Forelimb muscle (tissue), 1 donor: ENCODE results near the gene TXNRD2. TPM values are rescaled to one million over a fixed set of nuclear protein-coding genes. Genes with fewer than 3 reads are reported as not detected.
"Not testable (repeated sequence)": the region's sequence is repeated elsewhere in the genome, so short reads cannot be mapped to it uniquely, and the experiment has no call there.

Experiments
- DNase-seq: peaks from one replicate; pipeline ENCODE4 v3.0.0-alpha.2; 2013; ENCODE audit warnings: low read depth
- polyA plus RNA-seq: library from polyadenylated mRNA; unstranded; fragments of 120-200 nt; gene quantifications from one replicate; pipeline ENCODE4 v1.2.1, GENCODE V29; 2013; ENCODE audit not compliant: insufficient read length

Gene TXNRD2
- polyA plus RNA-seq, 1 donor, result 19.1 TPM

- DNase-seq, result no peak
Observed at GRCh38 chr22:19846620-19847344, 94.8 kb downstream of the TXNRD2 start.

GRCh38 chr22:19845054-19845722 is 96.4 kb downstream of the TXNRD2 start:
- DNase-seq, result no peak

DNA sequence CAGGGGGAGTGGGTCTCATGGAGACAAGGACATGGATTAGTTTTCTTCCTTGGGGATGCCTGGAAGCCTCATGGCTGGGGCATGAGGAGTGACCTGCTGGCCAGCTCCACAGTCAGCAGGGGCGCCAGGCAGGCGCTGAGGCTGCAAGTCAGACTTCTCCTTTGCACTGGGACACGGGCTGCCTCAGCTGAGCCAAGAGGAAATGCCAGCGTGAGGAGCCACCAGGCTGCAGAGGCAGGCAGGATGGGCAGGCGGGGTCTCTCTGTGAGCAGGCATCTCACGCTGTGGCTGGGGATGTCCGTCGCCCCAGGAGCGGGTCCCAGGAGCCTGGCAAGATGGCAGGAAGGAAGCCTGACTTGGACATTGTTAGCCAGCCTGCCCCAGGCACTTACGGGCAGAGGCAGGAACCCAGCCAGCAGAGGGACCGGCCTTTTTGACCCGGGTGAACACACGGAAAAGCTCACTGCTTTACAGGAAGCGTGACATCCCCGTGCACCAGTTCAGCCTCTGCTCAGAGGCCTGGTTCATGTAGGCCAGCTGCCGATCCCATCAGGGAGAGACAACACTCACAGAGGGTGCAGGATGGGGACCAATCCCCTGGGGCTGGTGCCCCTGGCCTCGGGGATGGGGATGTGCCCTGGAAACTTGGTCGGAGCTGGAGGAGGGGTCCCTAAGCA is 97.1 kb downstream of the TXNRD2 start:
- DNase-seq, result no peak

DNA sequence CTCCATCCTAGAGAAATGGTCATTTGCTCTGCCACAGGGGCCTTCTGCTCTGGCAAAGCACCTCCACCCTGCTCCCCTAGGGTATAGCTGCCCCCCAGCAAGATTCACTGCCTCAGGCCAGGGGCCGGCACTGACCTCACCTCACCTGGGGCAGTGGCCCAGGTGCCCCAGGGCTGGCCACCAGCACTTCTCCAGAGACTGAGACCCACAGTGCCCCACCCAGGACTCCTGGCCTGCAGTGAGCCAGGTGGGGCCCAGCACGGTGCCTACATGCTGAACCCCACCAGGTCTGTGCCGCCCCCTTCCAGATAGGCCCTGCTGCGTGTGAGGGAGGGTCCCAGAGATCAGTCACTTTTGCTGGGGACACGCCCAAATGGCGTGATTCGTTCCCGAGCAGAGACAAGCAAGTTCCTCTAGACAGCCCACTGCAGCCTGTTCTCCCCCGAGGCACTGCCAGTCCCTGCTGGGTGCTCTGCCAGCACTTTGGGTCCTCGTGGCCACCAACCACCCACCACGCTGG is 97.7 kb downstream of the TXNRD2 start:
- no peak for DNase-seq

DNA sequence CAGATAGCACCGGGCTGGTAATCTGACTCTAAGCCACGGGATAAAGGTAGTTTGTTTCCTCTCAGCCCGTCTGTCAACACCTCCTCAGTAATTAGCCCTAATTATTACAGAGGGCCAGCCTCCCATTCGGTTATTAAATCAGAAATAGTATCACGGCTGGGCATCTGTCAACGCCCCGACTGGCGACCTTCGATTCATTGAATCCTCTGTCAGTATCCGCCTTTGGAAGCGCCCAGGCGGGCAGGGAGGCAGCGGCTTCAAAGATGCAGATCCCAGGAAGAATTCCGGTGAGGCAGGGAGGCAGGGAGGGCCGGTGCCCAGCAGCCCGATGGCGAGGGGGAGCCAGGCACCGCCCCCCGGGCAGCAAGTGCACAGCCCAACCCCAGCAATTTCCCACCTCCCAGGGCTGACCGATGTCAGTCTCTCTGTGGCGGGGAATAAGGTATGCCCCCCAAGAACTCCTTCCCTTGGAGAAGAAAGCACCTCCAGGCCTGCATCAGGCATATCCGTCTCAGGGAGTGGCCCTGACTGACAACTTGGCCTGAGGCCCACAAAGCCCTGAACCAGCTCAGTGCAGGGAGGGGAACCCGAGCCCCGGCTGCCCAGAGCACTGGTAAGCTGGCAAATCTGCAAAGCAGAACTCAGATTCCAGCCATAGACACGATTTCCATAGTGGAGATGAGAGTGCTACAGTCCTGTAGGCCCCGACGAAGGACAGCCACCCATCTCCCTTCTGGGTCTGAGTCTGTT is 98.3 kb downstream of the TXNRD2 start:
- no peak for DNase-seq

GRCh38 chr22:19842393-19843106 is 99.1 kb downstream of the TXNRD2 start:
- DNase-seq, result no peak

DNA sequence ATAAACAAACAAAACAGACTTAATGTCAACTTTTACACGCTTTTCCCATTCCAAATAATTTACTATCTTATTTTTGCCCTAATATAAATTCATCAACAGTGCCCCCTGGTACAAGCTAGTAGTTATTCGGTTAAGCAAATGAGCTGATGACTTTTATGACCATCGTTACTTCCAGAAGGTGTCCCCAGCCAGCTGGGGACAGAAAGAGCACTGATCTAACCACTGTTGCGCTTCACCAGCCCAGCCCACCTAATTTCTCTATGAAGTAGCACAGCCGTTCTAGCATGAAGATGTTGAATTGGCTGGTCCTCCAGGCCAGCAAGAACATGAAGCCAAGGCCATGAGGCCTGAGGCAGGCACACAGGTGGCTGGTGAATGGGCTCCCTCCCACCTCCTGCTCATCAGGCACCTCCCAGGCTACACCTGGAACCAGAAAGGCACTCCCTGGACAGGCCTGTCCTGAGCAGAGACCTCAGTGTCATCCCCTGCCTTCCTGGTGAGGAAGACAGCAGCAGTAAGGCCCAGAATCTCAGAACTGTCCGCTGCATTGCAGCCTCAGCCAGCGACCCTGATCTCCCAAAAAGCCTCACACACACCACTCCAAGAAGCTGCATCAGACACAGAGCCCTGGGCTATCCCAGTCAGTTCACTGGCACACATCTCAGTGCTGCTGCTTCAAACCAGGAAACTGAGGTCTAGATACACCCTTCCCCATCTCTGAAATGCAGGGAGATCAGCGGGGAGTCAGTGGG is 99.8 kb downstream of the TXNRD2 start:
- DNase-seq, result no peak

DNA sequence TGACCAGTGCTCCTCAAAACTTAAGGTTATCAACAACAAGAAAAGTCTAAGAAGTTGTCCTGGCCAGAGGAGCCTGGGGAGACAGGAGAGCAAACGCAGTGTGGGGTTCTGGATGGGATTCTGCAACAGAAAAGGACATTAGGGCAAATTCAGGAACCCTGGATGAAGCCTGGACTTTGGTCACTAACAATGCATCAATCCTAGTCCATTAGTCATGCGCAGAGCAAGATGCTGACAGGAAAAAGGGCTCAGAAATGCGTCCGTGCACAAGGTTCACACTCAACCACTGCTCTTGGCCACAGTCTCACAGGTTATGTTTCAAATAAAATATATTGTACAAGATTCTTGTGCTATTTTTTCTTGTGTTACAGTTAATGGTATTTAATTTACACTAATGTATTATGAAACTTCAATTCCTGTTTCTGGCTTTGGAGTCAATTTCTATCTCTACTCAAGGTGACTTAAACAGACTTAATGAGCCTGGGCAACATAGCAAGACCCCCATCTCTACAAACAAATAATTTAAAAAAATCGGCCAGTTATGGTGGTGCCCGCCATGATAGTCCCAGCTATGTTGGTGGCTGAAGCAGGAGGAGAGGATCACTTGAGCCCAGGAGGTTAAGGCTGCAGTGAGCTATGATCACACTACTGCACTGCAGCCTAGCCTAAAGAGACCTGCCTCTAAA is 100.5 kb downstream of the TXNRD2 start:
- DNase-seq, result no peak

DNA sequence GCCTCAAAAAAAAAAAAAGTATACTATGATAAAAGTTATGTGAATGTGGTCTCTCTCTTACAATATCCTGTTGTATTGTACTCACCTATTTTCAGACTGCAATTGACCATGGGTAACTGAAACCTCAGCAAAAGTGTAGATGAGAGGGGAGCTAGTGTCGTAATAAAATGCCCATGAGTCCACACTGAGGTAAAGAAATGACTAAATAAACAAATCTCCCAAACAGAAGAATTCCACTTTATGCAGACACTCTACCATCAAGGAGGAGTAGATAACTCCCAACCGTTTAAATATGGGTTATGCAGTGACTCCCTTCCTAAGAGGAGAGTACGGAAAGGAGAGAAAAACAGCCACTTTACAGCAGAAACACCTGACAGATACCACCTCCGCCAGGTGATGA is 101.6 kb downstream of the TXNRD2 start:
- DNase-seq, result no peak

- DNase-seq, result no peak
Observed at GRCh38 chr22:19837915-19838314, 103.7 kb downstream of the TXNRD2 start.

- no peak for DNase-seq
Observed at GRCh38 chr22:19836512-19836911, 105.1 kb downstream of the TXNRD2 start.

GRCh38 chr22:19834599-19834998 is 107.0 kb downstream of the TXNRD2 start:
- DNase-seq, result no peak

- DNase-seq, result not testable (repeated sequence)
Observed at GRCh38 chr22:19833327-19833726, 108.3 kb downstream of the TXNRD2 start.

DNA sequence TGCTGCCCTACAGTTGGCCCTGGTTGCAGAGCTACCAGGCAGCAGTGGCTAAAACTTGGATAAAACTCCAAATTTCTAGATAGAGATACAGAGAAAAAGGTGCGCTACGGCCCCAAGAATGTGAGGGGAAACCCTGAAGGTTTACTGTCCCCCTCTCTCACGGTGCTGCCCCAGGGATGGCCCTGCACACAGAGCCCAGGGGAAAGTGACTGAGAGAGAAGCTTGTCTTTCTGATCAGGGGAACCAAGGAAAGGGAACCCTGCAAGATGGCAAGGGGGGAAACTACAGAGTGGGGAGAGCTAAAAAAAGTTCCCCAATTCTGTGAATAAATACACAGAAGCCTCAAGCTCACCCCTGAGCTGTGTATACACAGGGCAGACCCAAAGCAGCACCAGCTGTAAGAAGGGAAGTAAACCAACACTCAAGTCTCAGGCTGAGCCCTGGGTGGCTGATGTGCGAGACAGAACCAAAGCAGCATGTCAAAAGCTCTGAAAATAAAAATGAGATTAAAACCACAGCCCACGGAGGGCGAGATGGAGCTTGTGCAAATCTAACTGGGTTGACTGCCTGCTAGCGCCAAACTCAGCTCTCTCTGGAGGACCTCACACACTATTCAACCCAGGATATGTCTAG is 109.0 kb downstream of the TXNRD2 start:
- DNase-seq, result no peak

- not testable (repeated sequence) for DNase-seq
Observed at GRCh38 chr22:19831979-19832378, 109.6 kb downstream of the TXNRD2 start.

DNA sequence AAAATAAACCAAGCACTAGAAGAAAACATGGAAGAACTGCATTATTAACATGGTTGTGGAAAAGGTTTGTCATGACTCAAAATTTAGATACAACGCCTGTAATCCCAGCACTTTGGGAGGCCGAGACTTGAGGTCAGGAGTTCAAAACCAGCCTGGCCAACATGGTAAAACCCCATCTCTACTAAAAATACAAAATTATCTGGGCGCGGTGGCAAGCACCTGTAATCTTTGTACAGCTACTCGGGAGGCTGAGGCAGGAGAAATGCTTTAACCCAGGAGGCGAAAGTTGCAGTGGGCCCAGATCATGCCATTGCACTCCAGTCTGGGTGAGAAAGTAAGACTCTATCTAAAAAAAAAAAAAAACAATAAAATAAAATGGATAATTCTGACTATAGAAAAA is 110.6 kb downstream of the TXNRD2 start:
- DNase-seq, result no peak

DNA sequence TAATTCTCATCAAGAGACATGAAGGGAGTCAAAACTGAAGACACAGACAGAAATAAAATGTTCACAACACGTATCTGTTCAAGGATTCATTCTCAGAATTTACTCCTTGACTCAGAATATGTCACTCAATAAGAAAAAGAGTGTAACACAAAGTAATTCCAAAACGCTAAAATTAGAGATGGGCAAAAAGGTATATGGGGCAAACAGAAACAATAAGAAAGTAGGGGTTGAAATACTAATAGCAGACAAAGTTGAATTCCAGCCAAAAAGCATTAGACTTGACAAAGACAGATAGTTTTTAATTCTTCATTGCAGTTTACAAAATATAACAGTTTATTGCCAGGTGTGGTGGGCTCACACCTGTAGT is 113.6 kb downstream of the TXNRD2 start:
- no peak for DNase-seq

DNA sequence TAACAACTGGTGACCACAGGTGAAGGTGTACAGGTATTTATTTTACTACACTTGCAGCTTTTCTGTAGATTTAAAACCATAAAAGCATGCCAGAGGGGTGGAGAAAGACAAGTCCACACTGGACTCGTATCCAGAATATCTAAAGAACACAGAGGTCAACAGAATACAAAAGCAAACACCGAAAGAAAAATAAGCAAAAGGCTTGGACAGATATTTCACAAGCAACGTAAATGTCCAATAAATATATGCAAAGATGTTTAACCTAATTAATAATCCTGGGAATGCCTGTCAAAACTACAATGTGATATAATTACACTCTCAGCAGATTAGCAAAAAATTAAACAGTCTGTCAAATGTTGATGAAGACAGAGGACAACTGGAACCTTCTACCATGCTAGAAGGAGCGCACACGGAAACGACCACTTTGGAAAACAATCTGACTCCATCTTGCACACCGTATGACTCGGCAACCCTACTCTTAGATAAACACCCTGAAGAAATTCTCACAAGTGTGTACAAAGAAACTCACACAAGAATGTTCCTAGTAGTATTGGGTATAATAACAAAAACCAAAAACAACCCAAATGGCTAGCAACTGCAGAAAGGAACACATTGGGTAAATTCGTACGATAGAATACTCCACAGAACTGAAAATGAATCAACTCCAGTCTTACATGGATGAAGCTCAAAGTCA is 114.1 kb downstream of the TXNRD2 start:
- DNase-seq, result no peak

- DNase-seq, result no peak
Observed at GRCh38 chr22:19826619-19826950, 115.0 kb downstream of the TXNRD2 start.
